ENCODE results near the gene ASIC1. TPM values are rescaled to one million over a fixed set of nuclear protein-coding genes. Genes with fewer than 3 reads are reported as not detected.

ASIC1 gene
- polyA plus RNA-seq, 3 donors, result not detected

GRCh38 chr12:50106907-50107306 is 49.5 kb downstream of the ASIC1 start:
- Histone ChIP-seq H3K27ac (ENCODE audit: low read depth in 1 of 2, low read length in 2 of 2) (no peak overlapping the region), H3K79me2 (ENCODE audit: insufficient read depth, low read length) (no peaks in the 10 kb centered on the region), H3K36me3 (replicated peaks in 1 of 2; ENCODE audit: control insufficient read depth in 1 of 2, insufficient read depth in 2 of 2, low read length in 2 of 2) (peaks cover 0 to under 1% of the 10 kb centered on the region in 2 donors), H3K4me1 (ENCODE audit: control insufficient read depth in 1 of 2, insufficient read depth in 2 of 2, low read length in 2 of 2) (peaks cover 6 to 14% of the 10 kb centered on the region in 2 donors), H3K9me3 (replicated peaks in 1 of 2; ENCODE audit: control insufficient read depth in 1 of 2, insufficient read depth in 1 of 2, low read length in 2 of 2) (no peaks in the 10 kb centered on the region), H3K4me3 (replicated peaks in 1 of 3; ENCODE audit: low read depth in 2 of 3, low read length in 3 of 3) (no peak overlapping the region), H3K27me3 (ENCODE audit: control insufficient read depth in 2 of 2, insufficient read depth in 2 of 2, low read length in 2 of 2) (no peaks in the 10 kb centered on the region), H3K9ac (ENCODE audit: insufficient read depth, low read length, poor library complexity, severe bottlenecking) (no peak overlapping the region), H3K4me2 (replicated peaks; ENCODE audit: extremely low read depth, low read length, poor library complexity, severe bottlenecking) (no peak overlapping the region), H2AFZ (ENCODE audit: insufficient read depth, low read depth, low read length, poor library complexity, severe bottlenecking) (no peak overlapping the region), H4K20me1 (ENCODE audit: insufficient read depth, low read length) (no peaks in the 10 kb centered on the region)
- no peak for TF ChIP-seq CTCF (IDR thresholded peaks at IDR 0.05)
- DNase-seq, result no peak
- Mint-ChIP-seq H3K36me3 (peaks cover under 1% of the 10 kb centered on the region in 2 donors), H3K4me1 (peaks cover 13% of the 10 kb centered on the region), H3K27ac (no peak overlapping the region), H3K4me3 (no peak overlapping the region), H3K9me3 (peaks cover 0 to 2% (median 0%) of the 10 kb centered on the region in 7 donors), H3K27me3 (ENCODE audit: low read depth in 3 of 3) (peaks cover 5 to 7% (median 5%) of the 10 kb centered on the region in 3 donors)
- 100% methylated on average over 1 of the region's 3 CpGs for WGBS (ENCODE audit: insufficient coverage)
- intact Hi-C loops (cut with micrococcal nuclease), result no loop called here

GRCh38 chr12:50107416-50108268 is 50.2 kb downstream of the ASIC1 start:
- H3K27me3 Mint-ChIP-seq (ENCODE audit: low read depth in 3 of 3), result peaks cover 5 to 7% (median 5%) of the 10 kb centered on the region in 3 donors
- no peak overlapping the region for H3K9ac ChIP-seq (ENCODE audit: insufficient read depth, low read length, poor library complexity, severe bottlenecking)
- no peak overlapping the region for H3K4me3 ChIP-seq (replicated peaks in 1 of 3; ENCODE audit: low read depth in 2 of 3, low read length in 3 of 3)
- TF ChIP-seq CTCF (IDR thresholded peaks at IDR 0.05), result no peak
- H3K36me3 Mint-ChIP-seq, result no peaks in the 10 kb centered on the region
- intact Hi-C loops (cut with micrococcal nuclease), result no loop called here
- H3K9me3 Mint-ChIP-seq, result peaks cover 0 to 2% (median 0%) of the 10 kb centered on the region in 7 donors
- H3K27ac ChIP-seq (ENCODE audit: low read depth in 1 of 2, low read length in 2 of 2), result no peak overlapping the region
- peaks cover 2% of the 10 kb centered on the region for H3K79me2 ChIP-seq (ENCODE audit: insufficient read depth, low read length)
- no peaks in the 10 kb centered on the region for H3K27me3 ChIP-seq (ENCODE audit: control insufficient read depth in 2 of 2, insufficient read depth in 2 of 2, low read length in 2 of 2)
- no peaks in the 10 kb centered on the region for H4K20me1 ChIP-seq (ENCODE audit: insufficient read depth, low read length)
- H3K9me3 ChIP-seq (replicated peaks in 1 of 2; ENCODE audit: control insufficient read depth in 1 of 2, insufficient read depth in 1 of 2, low read length in 2 of 2), result no peaks in the 10 kb centered on the region
- peaks cover 13% of the 10 kb centered on the region for H3K4me1 Mint-ChIP-seq
- H2AFZ ChIP-seq (ENCODE audit: insufficient read depth, low read depth, low read length, poor library complexity, severe bottlenecking), result no peak overlapping the region
- no peak for DNase-seq
- peaks cover 6 to 15% of the 10 kb centered on the region in 2 donors for H3K4me1 ChIP-seq (ENCODE audit: control insufficient read depth in 1 of 2, insufficient read depth in 2 of 2, low read length in 2 of 2)
- no peak overlapping the region for H3K4me2 ChIP-seq (replicated peaks; ENCODE audit: extremely low read depth, low read length, poor library complexity, severe bottlenecking)
- H3K36me3 ChIP-seq (replicated peaks in 1 of 2; ENCODE audit: control insufficient read depth in 1 of 2, insufficient read depth in 2 of 2, low read length in 2 of 2), result no peaks in the 10 kb centered on the region
- peak overlapping the region in 1 of 7 donors; percentile 28 for H3K27ac Mint-ChIP-seq
- WGBS (ENCODE audit: insufficient coverage), result 99% methylated on average over 9 of the region's 17 CpGs
- no peak overlapping the region for H3K4me3 Mint-ChIP-seq

Data from CD14-positive monocyte (primary cell).